Measurements from ENCODE around the gene FBXL7.

GRCh38 chr5:15549961-15550360 lies 50.0 kb downstream of the FBXL7 start:
- TF ChIP-seq CTCF (IDR thresholded peaks at IDR 0.05; ENCODE audit: extremely low read depth in 1 of 2, insufficient read depth in 1 of 2, low read depth in 1 of 2, low read length in 2 of 2) (no peak), POLR2A (IDR thresholded peaks at IDR 0.05; ENCODE audit: low read depth, low read length) (no peak), MYC (IDR thresholded peaks at IDR 0.05; ENCODE audit: low read depth, low read length) (no peak), POLR2AphosphoS5 (IDR thresholded peaks at IDR 0.05; ENCODE audit: insufficient read depth, low read depth, low read length) (no peak)

Data from endothelial cell of umbilical vein (primary cell).